HepG2 (cell line): Measurements from ENCODE around the gene HBQ1. TPM values are rescaled to one million over a fixed set of nuclear protein-coding genes. Genes with fewer than 3 reads are reported as not detected.

ENCODE experiments used
- HDAC2 ChIP-seq: sonication (generic); formaldehyde crosslinking; IDR thresholded peaks from 2 replicates; pipeline ENCODE4 v1.4.0; 2020; ENCODE audit warnings: missing genetic modification reagents
- KDM5A ChIP-seq: fragments of 200-600 bp; sonication (generic); IDR thresholded peaks from 2 replicates; pipeline ENCODE4 v1.7.0; 2018; ENCODE audit warnings: antibody characterized with exemption, mild to moderate bottlenecking, low read length, borderline replicate concordance
- KLF9 ChIP-seq: IDR thresholded peaks from 2 replicates; pipeline ENCODE4 v1.6.1; 2016; ENCODE audit warnings: low read depth
- SP5 ChIP-seq: IDR thresholded peaks from 2 replicates; pipeline ENCODE4 v1.6.1; 2016; ENCODE audit warnings: low read depth, borderline replicate concordance
- TFAP4 ChIP-seq: sonication (generic); IDR thresholded peaks from 2 replicates; pipeline ENCODE4 v1.6.1; 2016; ENCODE audit warnings: low read depth, borderline replicate concordance
- ZBTB38 ChIP-seq: sonication (generic); formaldehyde crosslinking; IDR thresholded peaks from 2 replicates; pipeline ENCODE4 v1.5.1; 2020; ENCODE audit warnings: mild to moderate bottlenecking, missing genetic modification reagents
- ZNF10 ChIP-seq: sonication (generic); formaldehyde crosslinking; IDR thresholded peaks from 2 replicates; pipeline ENCODE4 v1.4.0; 2020; ENCODE audit warnings: mild to moderate bottlenecking, low read depth, missing genetic modification reagents, borderline replicate concordance
- ZNF142 ChIP-seq: sonication (generic); formaldehyde crosslinking; IDR thresholded peaks from 2 replicates; pipeline ENCODE4 v1.4.0; 2020; ENCODE audit warnings: missing genetic modification reagents
- ZNF234 ChIP-seq: sonication (generic); formaldehyde crosslinking; conservative IDR thresholded peaks from 2 replicates; pipeline ENCODE4 v1.5.1; 2020; ENCODE audit warnings: mild to moderate bottlenecking, missing genetic modification reagents
- ZNF281 ChIP-seq: sonication (generic); formaldehyde crosslinking; IDR thresholded peaks from 2 replicates; pipeline ENCODE4 v1.4.0; 2020; ENCODE audit warnings: missing genetic modification reagents, borderline replicate concordance
- ZNF552 ChIP-seq: sonication (generic); formaldehyde crosslinking; IDR thresholded peaks from 2 replicates; pipeline ENCODE4 v1.9.0; 2022; ENCODE audit warnings: missing genetic modification reagents, mild to moderate bottlenecking, borderline replicate concordance
- ZNF570 ChIP-seq: sonication (generic); formaldehyde crosslinking; IDR thresholded peaks from 2 replicates; pipeline ENCODE4 v1.4.0; 2020; ENCODE audit warnings: mild to moderate bottlenecking, missing genetic modification reagents, borderline replicate concordance
- ZNF619 ChIP-seq: sonication (generic); formaldehyde crosslinking; IDR thresholded peaks from 2 replicates; pipeline ENCODE4 v1.4.0; 2020; ENCODE audit warnings: mild to moderate bottlenecking, missing genetic modification reagents
- polyA plus RNA-seq, 8 experiments: library from polyadenylated mRNA; depleted of rRNA in 3 of 8; stranded (reverse) in 7 of 8; unstranded in 1 of 8; fragments of >200 nt; fragmentation: Illumina TruSeq in 4 of 8; extraction: Trizol in 4 of 8; gene quantifications; 2 replicates each; pipeline versions ENCODE4 v1.2.1 to v1.2.3, GENCODE V29; 2011 to 2016; ENCODE audit warnings: low read depth in 4 of 8, missing spikeins in 1 of 8, mixed read lengths in 1 of 8; ENCODE audit not compliant: insufficient read depth in 1 of 8
- total RNA-seq, 5 experiments: library from RNA; depleted of rRNA; stranded (reverse); fragments of >200 nt; fragmentation: Illumina TruSeq; extraction: Trizol; gene quantifications; 2 replicates each; pipeline ENCODE4 v1.2.3, GENCODE V29; 2016; ENCODE audit warnings: low read depth in 1 of 5

Gene HBQ1
- total and polyA plus RNA-seq, 2 of the 13 experiments (the other 11 are each of a cell fraction or from before 2014, with no cell fraction given): 4.9 to 7.4 TPM

- peak; percentile 94 for TF ChIP-seq KLF9
- peak; percentile 99 for TF ChIP-seq ZNF552
- peak; percentile 87 for TF ChIP-seq HDAC2 (CRISPR knock-in tag)
- peak; percentile 95; the same call in 1 of the 2 replicates for TF ChIP-seq ZNF619 (CRISPR knock-in tag)
- no peak for TF ChIP-seq KDM5A
- peak; percentile 40; the same call in 1 of the 2 replicates for TF ChIP-seq ZNF10 (CRISPR knock-in tag)
- TF ChIP-seq ZNF570: peak; percentile 93; the same call in 1 of the 2 replicates
- TF ChIP-seq ZBTB38 (CRISPR knock-in tag): peak; percentile 97
- TF ChIP-seq SP5: no peak; the same call in 1 of the 2 replicates
- TF ChIP-seq TFAP4: no peak
- peak; percentile 60; the same call in 1 of the 2 replicates for TF ChIP-seq ZNF281 (CRISPR knock-in tag)
- peak; percentile 98 for TF ChIP-seq ZNF234 (CRISPR knock-in tag)
- TF ChIP-seq ZNF142 (CRISPR knock-in tag): peak; percentile 96
These were observed 664 bp downstream of the HBQ1 start (continued) for GRCh38 chr16:180681-181564.
